Gastrocnemius medialis (tissue), 4 donors: ENCODE results near the gene CDH4.

Experiments
- POLR2A ChIP-seq, 2 donors: fragments of 450-650 bp; IDR thresholded peaks; one replicate each; pipeline ENCODE4 v1.6.1; 2017; ENCODE audit warnings: antibody characterized with exemption in 2 of 2, mild to moderate bottlenecking in 2 of 2, moderate library complexity in 2 of 2
- TF ChIP-seq, protein P1 (sequence below), 5 experiments: fragments of 450-650 bp in 3 of 5; fragments of 200-600 bp in 2 of 5; sonication (generic) in 2 of 5; IDR thresholded peaks in 4 of 5; conservative IDR thresholded peaks in 1 of 5; 1 replicate in 4 of 5; 2 replicates in 1 of 5; pipeline ENCODE4 v1.5.1; 2016 to 2019; ENCODE audit warnings: antibody characterized with exemption in 5 of 5, mild to moderate bottlenecking in 3 of 5, moderate library complexity in 3 of 5

DNA sequence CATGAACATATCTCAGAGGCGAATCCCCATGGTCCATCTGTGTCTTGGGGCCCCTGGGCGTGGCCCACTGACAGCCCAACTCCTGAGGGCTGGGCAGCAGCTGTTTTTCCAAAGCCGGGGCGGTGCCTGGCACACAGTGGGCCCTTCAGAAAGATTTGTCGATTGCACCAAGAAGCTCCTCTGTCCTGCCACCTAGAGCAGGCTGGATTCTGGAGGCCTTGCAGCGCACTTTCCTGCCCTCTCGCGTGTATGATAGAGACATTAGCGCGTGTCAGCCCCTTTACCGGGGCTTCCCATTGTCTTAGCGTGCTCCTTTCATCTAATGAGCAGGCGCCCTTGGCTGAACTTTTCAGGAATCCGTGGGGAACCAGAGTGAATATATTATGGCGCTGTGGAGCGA, 45.4 kb downstream of the CDH4 start:
- TF ChIP-seq, protein P1, sequence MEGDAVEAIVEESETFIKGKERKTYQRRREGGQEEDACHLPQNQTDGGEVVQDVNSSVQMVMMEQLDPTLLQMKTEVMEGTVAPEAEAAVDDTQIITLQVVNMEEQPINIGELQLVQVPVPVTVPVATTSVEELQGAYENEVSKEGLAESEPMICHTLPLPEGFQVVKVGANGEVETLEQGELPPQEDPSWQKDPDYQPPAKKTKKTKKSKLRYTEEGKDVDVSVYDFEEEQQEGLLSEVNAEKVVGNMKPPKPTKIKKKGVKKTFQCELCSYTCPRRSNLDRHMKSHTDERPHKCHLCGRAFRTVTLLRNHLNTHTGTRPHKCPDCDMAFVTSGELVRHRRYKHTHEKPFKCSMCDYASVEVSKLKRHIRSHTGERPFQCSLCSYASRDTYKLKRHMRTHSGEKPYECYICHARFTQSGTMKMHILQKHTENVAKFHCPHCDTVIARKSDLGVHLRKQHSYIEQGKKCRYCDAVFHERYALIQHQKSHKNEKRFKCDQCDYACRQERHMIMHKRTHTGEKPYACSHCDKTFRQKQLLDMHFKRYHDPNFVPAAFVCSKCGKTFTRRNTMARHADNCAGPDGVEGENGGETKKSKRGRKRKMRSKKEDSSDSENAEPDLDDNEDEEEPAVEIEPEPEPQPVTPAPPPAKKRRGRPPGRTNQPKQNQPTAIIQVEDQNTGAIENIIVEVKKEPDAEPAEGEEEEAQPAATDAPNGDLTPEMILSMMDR (IDR thresholded peaks at IDR 0.05 in 4 of 5, conservative IDR thresholded peaks at IDR 0.05 in 1 of 5): no peak
- TF ChIP-seq POLR2A (IDR thresholded peaks at IDR 0.05): no peak
